ENCODE measurements around the gene SMURF2. TPM values are rescaled to one million over a fixed set of nuclear protein-coding genes. Genes with fewer than 3 reads are reported as not detected.

Gene SMURF2
- total RNA-seq, 1 experiment from 2014 or later = 35.3 TPM

DNA sequence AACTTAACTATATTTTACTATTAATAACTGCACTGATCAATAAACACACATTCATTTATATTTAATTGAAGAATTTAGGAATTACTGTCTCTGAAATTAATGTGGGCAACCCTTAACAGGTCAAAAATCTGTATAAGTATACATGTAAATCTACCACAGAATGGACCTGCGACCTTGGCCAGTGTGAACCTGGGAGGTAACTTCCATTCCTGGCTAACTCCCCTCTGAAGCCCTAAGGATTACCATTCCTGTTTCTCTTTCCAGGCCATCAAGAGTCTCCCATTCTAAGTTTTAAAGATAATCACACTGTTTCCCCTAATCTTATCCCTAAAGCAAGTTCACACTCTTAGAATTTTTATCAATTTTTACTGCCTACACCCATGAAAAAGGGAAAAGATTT is 58.1 kb downstream of the SMURF2 start:
- Histone ChIP-seq H4K5ac (ENCODE audit: insufficient read length, low read depth, low read length) (no peak overlapping the region), H3K56ac (ENCODE audit: insufficient read length, low read depth, low read length) (no peak overlapping the region), H4K20me1 (ENCODE audit: control insufficient read depth, insufficient read depth, insufficient read length) (no peaks in the 10 kb centered on the region), H3K18ac (ENCODE audit: insufficient read length, low read depth, low read length) (no peak overlapping the region), H3K14ac (ENCODE audit: insufficient read depth, low read length) (no peak overlapping the region), H3K9me3 (ENCODE audit: control insufficient read depth, low read depth, low read length) (no peaks in the 10 kb centered on the region), H2BK120ac (ENCODE audit: low read depth, low read length, poor library complexity, severe bottlenecking) (no peak overlapping the region), H3K23ac (ENCODE audit: insufficient read length, low read depth, low read length) (no peak overlapping the region), H2AFZ (ENCODE audit: low read length) (no peak overlapping the region), H2BK20ac (ENCODE audit: low read depth, low read length, poor library complexity, severe bottlenecking) (no peak overlapping the region), H4K91ac (ENCODE audit: insufficient read length, low read depth, low read length) (no peak overlapping the region), H2BK12ac (ENCODE audit: insufficient read length, low read depth, low read length) (no peak overlapping the region), H3K23me2 (ENCODE audit: insufficient read length, low read depth, low read length, poor library complexity, severe bottlenecking) (no peaks in the 10 kb centered on the region), H3K79me1 (ENCODE audit: insufficient read depth, low read depth, low read length, poor library complexity, severe bottlenecking) (no peaks in the 10 kb centered on the region), H3K4me2 (ENCODE audit: insufficient read depth, insufficient read length, low read length) (no peak overlapping the region), H2BK15ac (ENCODE audit: low read depth, low read length) (no peak overlapping the region), H3K4me1 (ENCODE audit: insufficient read depth, low read length) (no peaks in the 10 kb centered on the region), H2AK5ac (ENCODE audit: insufficient read length, low read length) (no peak overlapping the region), H3K9ac (ENCODE audit: extremely low read depth, insufficient read length, low read length) (no peak overlapping the region), H3K27ac (ENCODE audit: insufficient read length, low read depth, low read length) (no peak overlapping the region), H4K8ac (replicated peaks; ENCODE audit: insufficient read length, low read depth, low read length) (no peak overlapping the region), H3T11ph (ENCODE audit: low read length) (no peak overlapping the region), H3K4ac (ENCODE audit: low read depth, low read length) (no peak overlapping the region), H3K79me2 (ENCODE audit: insufficient read depth, low read length) (no peaks in the 10 kb centered on the region; the same call in 1 of the 2 replicates), H3K27me3 (ENCODE audit: insufficient read depth, low read length) (no peaks in the 10 kb centered on the region), H2BK5ac (ENCODE audit: insufficient read length, low read length) (no peak overlapping the region)
- H3K27me3 Mint-ChIP-seq (ENCODE audit: low read depth) = no peaks in the 10 kb centered on the region
- no peaks in the 10 kb centered on the region for H3K9me3 Mint-ChIP-seq
- no peak overlapping the region; a peak in 1 of 7 replicates for H3K27ac Mint-ChIP-seq
- TF ChIP-seq, protein P1, sequence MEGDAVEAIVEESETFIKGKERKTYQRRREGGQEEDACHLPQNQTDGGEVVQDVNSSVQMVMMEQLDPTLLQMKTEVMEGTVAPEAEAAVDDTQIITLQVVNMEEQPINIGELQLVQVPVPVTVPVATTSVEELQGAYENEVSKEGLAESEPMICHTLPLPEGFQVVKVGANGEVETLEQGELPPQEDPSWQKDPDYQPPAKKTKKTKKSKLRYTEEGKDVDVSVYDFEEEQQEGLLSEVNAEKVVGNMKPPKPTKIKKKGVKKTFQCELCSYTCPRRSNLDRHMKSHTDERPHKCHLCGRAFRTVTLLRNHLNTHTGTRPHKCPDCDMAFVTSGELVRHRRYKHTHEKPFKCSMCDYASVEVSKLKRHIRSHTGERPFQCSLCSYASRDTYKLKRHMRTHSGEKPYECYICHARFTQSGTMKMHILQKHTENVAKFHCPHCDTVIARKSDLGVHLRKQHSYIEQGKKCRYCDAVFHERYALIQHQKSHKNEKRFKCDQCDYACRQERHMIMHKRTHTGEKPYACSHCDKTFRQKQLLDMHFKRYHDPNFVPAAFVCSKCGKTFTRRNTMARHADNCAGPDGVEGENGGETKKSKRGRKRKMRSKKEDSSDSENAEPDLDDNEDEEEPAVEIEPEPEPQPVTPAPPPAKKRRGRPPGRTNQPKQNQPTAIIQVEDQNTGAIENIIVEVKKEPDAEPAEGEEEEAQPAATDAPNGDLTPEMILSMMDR (conservative IDR thresholded peaks at IDR 0.05) = no peak
- no peaks in the 10 kb centered on the region for H3K36me3 Mint-ChIP-seq (ENCODE audit: insufficient read depth in 1 of 3, low read depth in 3 of 3)
- DNase-seq = no peak
- no CpG with 5 or more reads among the region's 1 CpG for WGBS (ENCODE audit: extremely low coverage, insufficient read length, low lambda C conversion rate)
- H3K4me1 Mint-ChIP-seq = peaks cover 0 to 8% of the 10 kb centered on the region in 2 experiments; a peak in 2 of 4 replicates
- no peak overlapping the region for H3K4me3 Mint-ChIP-seq
